Measurements from ENCODE around the gene MATR3.

MATR3 gene

DNA sequence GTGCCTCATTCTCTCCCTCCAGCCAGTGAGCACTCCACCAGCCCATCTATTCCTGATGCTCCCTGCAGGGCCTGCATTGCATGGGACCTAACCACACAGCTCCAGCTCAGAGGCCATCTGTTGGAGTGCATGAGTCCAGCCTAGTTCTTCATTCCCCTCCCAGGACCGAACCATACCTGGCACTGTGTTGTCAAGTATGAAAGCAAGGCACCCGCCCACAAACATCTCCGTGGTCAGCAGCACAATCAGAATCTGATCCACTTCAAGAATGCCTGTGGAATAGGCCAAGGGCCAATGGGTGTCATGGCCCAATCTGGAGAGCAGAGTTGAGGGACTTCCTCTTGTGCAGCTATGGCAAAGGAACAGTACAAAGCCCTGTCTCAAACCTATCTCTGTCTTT is 83.7 kb downstream of the MATR3 start:
- Histone ChIP-seq H3K9me3 (ENCODE audit: control insufficient read depth, low read length) (no peaks in the 10 kb centered on the region), H3K14ac (ENCODE audit: low read length in 2 of 2) (no peak overlapping the region), H3K18ac (ENCODE audit: low read depth in 1 of 2, low read length in 2 of 2) (no peak overlapping the region), H4K8ac (ENCODE audit: low read length) (no peak overlapping the region), H3K4ac (ENCODE audit: low read depth in 1 of 2, low read length in 2 of 2) (no peak overlapping the region), H2AK5ac (ENCODE audit: low read length, severe bottlenecking) (no peak overlapping the region), H2BK5ac (ENCODE audit: low read depth, low read length, poor library complexity, severe bottlenecking) (no peak overlapping the region), H3K27me3 (ENCODE audit: control insufficient read depth in 1 of 2, insufficient read depth in 1 of 2, low read length in 2 of 2) (no peaks in the 10 kb centered on the region), H3K79me1 (replicated peaks; ENCODE audit: low read length, poor library complexity, severe bottlenecking) (no peaks in the 10 kb centered on the region), H3K4me1 (ENCODE audit: control insufficient read depth, insufficient read depth, low read depth, low read length) (peaks cover 15% of the 10 kb centered on the region), H3K4me2 (ENCODE audit: low read length, poor library complexity, severe bottlenecking) (no peak overlapping the region), H2BK120ac (ENCODE audit: low read depth, low read length) (no peak overlapping the region), H3K4me3 (ENCODE audit: insufficient read depth in 1 of 2, low read depth in 1 of 2, low read length in 2 of 2) (no peak overlapping the region), H3K9ac (ENCODE audit: low read length) (no peak overlapping the region), H2BK12ac (ENCODE audit: low read length in 2 of 2) (no peak overlapping the region), H2AFZ (ENCODE audit: low read depth, low read length) (no peak overlapping the region), H3K36me3 (ENCODE audit: control insufficient read depth in 1 of 2, insufficient read depth in 2 of 2, low read depth in 1 of 2, low read length in 2 of 2) (peaks cover 25 to 34% of the 10 kb centered on the region in 2 experiments), H2BK15ac (ENCODE audit: low read depth, poor library complexity, severe bottlenecking) (no peak overlapping the region), H3K27ac (ENCODE audit: low read length, poor library complexity, severe bottlenecking) (no peak overlapping the region), H3K23ac (ENCODE audit: low read length in 2 of 2) (no peak overlapping the region), H4K91ac (ENCODE audit: low read length) (no peak overlapping the region)
- DNase-seq: no peak
- 98% methylated on average over 3 of the region's 3 CpGs for WGBS

- H2AK5ac ChIP-seq (ENCODE audit: low read length, severe bottlenecking): no peak overlapping the region
- H3K9me3 ChIP-seq (ENCODE audit: control insufficient read depth, low read length): no peaks in the 10 kb centered on the region
- H2BK5ac ChIP-seq (ENCODE audit: low read depth, low read length, poor library complexity, severe bottlenecking): no peak overlapping the region
- H3K27ac ChIP-seq (ENCODE audit: low read length, poor library complexity, severe bottlenecking): no peak overlapping the region
- no peak overlapping the region for H2BK15ac ChIP-seq (ENCODE audit: low read depth, poor library complexity, severe bottlenecking)
- no peak overlapping the region for H3K4me2 ChIP-seq (ENCODE audit: low read length, poor library complexity, severe bottlenecking)
- H3K27me3 ChIP-seq (ENCODE audit: control insufficient read depth in 1 of 2, insufficient read depth in 1 of 2, low read length in 2 of 2): no peaks in the 10 kb centered on the region
- H3K18ac ChIP-seq (ENCODE audit: low read depth in 1 of 2, low read length in 2 of 2): no peak overlapping the region
- H3K36me3 ChIP-seq (ENCODE audit: control insufficient read depth in 1 of 2, insufficient read depth in 2 of 2, low read depth in 1 of 2, low read length in 2 of 2): peaks cover 18 to 32% of the 10 kb centered on the region in 2 experiments
- peaks cover 22% of the 10 kb centered on the region for H3K4me1 ChIP-seq (ENCODE audit: control insufficient read depth, insufficient read depth, low read depth, low read length)
- no peak overlapping the region for H4K91ac ChIP-seq (ENCODE audit: low read length)
- no peak overlapping the region for H2BK12ac ChIP-seq (ENCODE audit: low read length in 2 of 2)
- no peak overlapping the region for H2BK120ac ChIP-seq (ENCODE audit: low read depth, low read length)
- 85% methylated on average over 47 of the region's 47 CpGs for WGBS
- H3K4ac ChIP-seq (ENCODE audit: low read depth in 1 of 2, low read length in 2 of 2): no peak overlapping the region
- no peak overlapping the region for H2AFZ ChIP-seq (ENCODE audit: low read depth, low read length)
- no peaks in the 10 kb centered on the region for H3K79me1 ChIP-seq (replicated peaks; ENCODE audit: low read length, poor library complexity, severe bottlenecking)
- no peak overlapping the region for H3K23ac ChIP-seq (ENCODE audit: low read length in 2 of 2)
- H3K4me3 ChIP-seq (ENCODE audit: insufficient read depth in 1 of 2, low read depth in 1 of 2, low read length in 2 of 2): no peak overlapping the region
- H4K8ac ChIP-seq (ENCODE audit: low read length): no peak overlapping the region
- no peak for DNase-seq
- H3K14ac ChIP-seq (ENCODE audit: low read length in 2 of 2): no peak overlapping the region
- H3K9ac ChIP-seq (ENCODE audit: low read length): no peak overlapping the region
Observed at GRCh38 chr5:139378101-139378825, 84.7 kb downstream of the MATR3 start.

GRCh38 chr5:139378941-139379361 is 85.4 kb downstream of the MATR3 start:
- H2AFZ ChIP-seq (ENCODE audit: low read depth, low read length): no peak overlapping the region
- H2AK5ac ChIP-seq (ENCODE audit: low read length, severe bottlenecking): no peak overlapping the region
- no peaks in the 10 kb centered on the region for H3K79me1 ChIP-seq (replicated peaks; ENCODE audit: low read length, poor library complexity, severe bottlenecking)
- H3K23ac ChIP-seq (ENCODE audit: low read length in 2 of 2): no peak overlapping the region
- H4K91ac ChIP-seq (ENCODE audit: low read length): peak overlapping the region; percentile 5
- WGBS: 93% methylated on average over 13 of the region's 13 CpGs
- peaks cover 28% of the 10 kb centered on the region for H3K4me1 ChIP-seq (ENCODE audit: control insufficient read depth, insufficient read depth, low read depth, low read length)
- peaks cover 14 to 25% of the 10 kb centered on the region in 2 experiments for H3K36me3 ChIP-seq (ENCODE audit: control insufficient read depth in 1 of 2, insufficient read depth in 2 of 2, low read depth in 1 of 2, low read length in 2 of 2)
- H3K14ac ChIP-seq (ENCODE audit: low read length in 2 of 2): no peak overlapping the region
- no peak overlapping the region for H3K4ac ChIP-seq (ENCODE audit: low read depth in 1 of 2, low read length in 2 of 2)
- DNase-seq: no peak
- H3K9me3 ChIP-seq (ENCODE audit: control insufficient read depth, low read length): no peaks in the 10 kb centered on the region
- H2BK5ac ChIP-seq (ENCODE audit: low read depth, low read length, poor library complexity, severe bottlenecking): no peak overlapping the region
- no peak overlapping the region for H2BK15ac ChIP-seq (ENCODE audit: low read depth, poor library complexity, severe bottlenecking)
- no peak overlapping the region for H2BK120ac ChIP-seq (ENCODE audit: low read depth, low read length)
- no peak overlapping the region for H3K4me2 ChIP-seq (ENCODE audit: low read length, poor library complexity, severe bottlenecking)
- H3K27ac ChIP-seq (ENCODE audit: low read length, poor library complexity, severe bottlenecking): no peak overlapping the region
- H3K27me3 ChIP-seq (ENCODE audit: control insufficient read depth in 1 of 2, insufficient read depth in 1 of 2, low read length in 2 of 2): no peaks in the 10 kb centered on the region
- H2BK12ac ChIP-seq (ENCODE audit: low read length in 2 of 2): peak overlapping the region in 1 of 2 experiments; percentile 3
- no peak overlapping the region for H3K4me3 ChIP-seq (ENCODE audit: insufficient read depth in 1 of 2, low read depth in 1 of 2, low read length in 2 of 2)
- H3K9ac ChIP-seq (ENCODE audit: low read length): no peak overlapping the region
- no peak overlapping the region for H4K8ac ChIP-seq (ENCODE audit: low read length)
- no peak overlapping the region for H3K18ac ChIP-seq (ENCODE audit: low read depth in 1 of 2, low read length in 2 of 2)

- 91% methylated on average over 15 of the region's 15 CpGs for WGBS
- no peaks in the 10 kb centered on the region for H3K79me1 ChIP-seq (replicated peaks; ENCODE audit: low read length, poor library complexity, severe bottlenecking)
- H3K14ac ChIP-seq (ENCODE audit: low read length in 2 of 2): no peak overlapping the region
Observed at GRCh38 chr5:139379626-139380449, 86.3 kb downstream of the MATR3 start.

More at GRCh38 chr5:139379626-139380449, 86.3 kb downstream of the MATR3 start:
- Histone ChIP-seq H4K8ac (ENCODE audit: low read length) (no peak overlapping the region), H2BK5ac (ENCODE audit: low read depth, low read length, poor library complexity, severe bottlenecking) (no peak overlapping the region), H4K91ac (ENCODE audit: low read length) (no peak overlapping the region), H2AFZ (ENCODE audit: low read depth, low read length) (no peak overlapping the region), H3K9ac (ENCODE audit: low read length) (no peak overlapping the region), H3K36me3 (ENCODE audit: control insufficient read depth in 1 of 2, insufficient read depth in 2 of 2, low read depth in 1 of 2, low read length in 2 of 2) (peaks cover 8 to 20% of the 10 kb centered on the region in 2 experiments), H2BK15ac (ENCODE audit: low read depth, poor library complexity, severe bottlenecking) (no peak overlapping the region), H3K27me3 (ENCODE audit: control insufficient read depth in 1 of 2, insufficient read depth in 1 of 2, low read length in 2 of 2) (no peaks in the 10 kb centered on the region), H3K4me3 (ENCODE audit: insufficient read depth in 1 of 2, low read depth in 1 of 2, low read length in 2 of 2) (no peak overlapping the region), H3K9me3 (ENCODE audit: control insufficient read depth, low read length) (no peaks in the 10 kb centered on the region), H3K23ac (ENCODE audit: low read length in 2 of 2) (no peak overlapping the region), H3K18ac (ENCODE audit: low read depth in 1 of 2, low read length in 2 of 2) (no peak overlapping the region), H2BK12ac (ENCODE audit: low read length in 2 of 2) (no peak overlapping the region), H3K4ac (ENCODE audit: low read depth in 1 of 2, low read length in 2 of 2) (no peak overlapping the region), H3K4me1 (ENCODE audit: control insufficient read depth, insufficient read depth, low read depth, low read length) (peaks cover 32% of the 10 kb centered on the region), H2BK120ac (ENCODE audit: low read depth, low read length) (no peak overlapping the region), H3K27ac (ENCODE audit: low read length, poor library complexity, severe bottlenecking) (no peak overlapping the region), H2AK5ac (ENCODE audit: low read length, severe bottlenecking) (no peak overlapping the region), H3K4me2 (ENCODE audit: low read length, poor library complexity, severe bottlenecking) (no peak overlapping the region)
- no peak for DNase-seq

Data from mesenchymal stem cell (in vitro differentiated cells and primary cell).